ENCODE results near the gene CUL5. TPM values are rescaled to one million over a fixed set of nuclear protein-coding genes. Genes with fewer than 3 reads are reported as not detected.
"Not testable (repeated sequence)": the region's sequence is repeated elsewhere in the genome, so short reads cannot be mapped to it uniquely, and the experiment has no call there.

Gene CUL5
- total RNA-seq, 1 donor from 2014 or later: 51.7 TPM

DNA sequence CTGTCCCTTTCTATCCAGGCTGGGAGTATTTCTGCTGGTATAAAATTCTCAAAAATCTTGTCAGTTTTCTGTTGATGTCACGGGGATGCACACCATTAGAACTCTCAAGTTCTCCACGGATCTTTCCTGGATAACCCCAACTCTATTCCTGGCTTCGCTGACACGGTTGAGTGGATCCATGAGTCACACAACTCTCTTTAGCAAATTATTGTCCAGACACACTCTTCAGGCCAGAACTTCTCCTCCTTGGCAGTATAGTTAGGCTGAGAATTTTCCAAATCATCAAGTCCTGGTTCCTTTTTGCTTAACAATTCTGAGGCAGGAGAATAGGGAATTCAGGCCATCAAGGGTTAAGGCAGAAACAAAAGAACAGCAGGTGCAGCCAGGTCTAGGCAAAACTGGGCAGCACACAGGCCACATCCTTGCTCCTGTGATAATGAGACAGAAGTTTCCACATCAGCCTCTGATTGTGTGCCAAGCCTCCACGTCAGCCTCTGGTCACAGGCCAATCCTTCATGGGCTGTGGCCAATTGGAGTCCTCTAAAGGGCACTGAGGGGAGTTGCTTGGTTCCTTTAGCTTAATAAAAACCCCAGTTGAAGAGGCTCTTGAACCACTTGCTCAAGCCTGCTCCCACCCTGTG is 106.9 kb downstream of the CUL5 start:
- peak in 1 of 2 experiments; percentile 43 for DNase-seq (ENCODE audit: low spot score in 2 of 2, unreplicated experiment in 2 of 2)
- Mint-ChIP-seq H3K36me3 (peaks cover 9% of the 10 kb centered on the region), H3K9me3 (no peaks in the 10 kb centered on the region), H3K4me3 (no peak overlapping the region), H3K27me3 (ENCODE audit: low read depth) (no peaks in the 10 kb centered on the region), H3K4me1 (no peaks in the 10 kb centered on the region), H3K27ac (no peak overlapping the region)
- TF ChIP-seq, protein P1, sequence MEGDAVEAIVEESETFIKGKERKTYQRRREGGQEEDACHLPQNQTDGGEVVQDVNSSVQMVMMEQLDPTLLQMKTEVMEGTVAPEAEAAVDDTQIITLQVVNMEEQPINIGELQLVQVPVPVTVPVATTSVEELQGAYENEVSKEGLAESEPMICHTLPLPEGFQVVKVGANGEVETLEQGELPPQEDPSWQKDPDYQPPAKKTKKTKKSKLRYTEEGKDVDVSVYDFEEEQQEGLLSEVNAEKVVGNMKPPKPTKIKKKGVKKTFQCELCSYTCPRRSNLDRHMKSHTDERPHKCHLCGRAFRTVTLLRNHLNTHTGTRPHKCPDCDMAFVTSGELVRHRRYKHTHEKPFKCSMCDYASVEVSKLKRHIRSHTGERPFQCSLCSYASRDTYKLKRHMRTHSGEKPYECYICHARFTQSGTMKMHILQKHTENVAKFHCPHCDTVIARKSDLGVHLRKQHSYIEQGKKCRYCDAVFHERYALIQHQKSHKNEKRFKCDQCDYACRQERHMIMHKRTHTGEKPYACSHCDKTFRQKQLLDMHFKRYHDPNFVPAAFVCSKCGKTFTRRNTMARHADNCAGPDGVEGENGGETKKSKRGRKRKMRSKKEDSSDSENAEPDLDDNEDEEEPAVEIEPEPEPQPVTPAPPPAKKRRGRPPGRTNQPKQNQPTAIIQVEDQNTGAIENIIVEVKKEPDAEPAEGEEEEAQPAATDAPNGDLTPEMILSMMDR (IDR thresholded peaks at IDR 0.05; ENCODE audit: unreplicated experiment): no peak

- no peaks in the 10 kb centered on the region for H3K9me3 Mint-ChIP-seq
- H3K36me3 Mint-ChIP-seq: no peaks in the 10 kb centered on the region
- DNase-seq (ENCODE audit: low spot score in 2 of 2, unreplicated experiment in 2 of 2): no peak
- no peak overlapping the region for H3K4me3 Mint-ChIP-seq
- no peak overlapping the region for H3K27ac Mint-ChIP-seq
- TF ChIP-seq, protein P1 (IDR thresholded peaks at IDR 0.05; ENCODE audit: unreplicated experiment): no peak
- H3K4me1 Mint-ChIP-seq: peaks cover 11% of the 10 kb centered on the region
- H3K27me3 Mint-ChIP-seq (ENCODE audit: low read depth): no peaks in the 10 kb centered on the region
Observed at GRCh38 chr11:108117746-108118371, 109.2 kb downstream of the CUL5 start.

GRCh38 chr11:108120936-108121273 is 112.2 kb downstream of the CUL5 start:
- Mint-ChIP-seq H3K4me3 (peak overlapping the region; percentile 85), H3K4me1 (peaks cover 16% of the 10 kb centered on the region)
- not testable (repeated sequence) for H3K9me3 Mint-ChIP-seq; H3K36me3 Mint-ChIP-seq; H3K27ac Mint-ChIP-seq; H3K27me3 Mint-ChIP-seq (ENCODE audit: low read depth); DNase-seq (ENCODE audit: low spot score in 2 of 2, unreplicated experiment in 2 of 2)

- peak within 1 kb of the TSS; percentile 95 for H3K27ac Mint-ChIP-seq
- H3K9me3 Mint-ChIP-seq: peaks cover 3% of the 10 kb centered on the region
- TF ChIP-seq, protein P1 (IDR thresholded peaks at IDR 0.05; ENCODE audit: unreplicated experiment): peak; percentile 60
Observed at GRCh38 chr11:108121274-108122155, 112.8 kb downstream of the CUL5 start, which contains the start of gene ACAT1. Gene ACAT1 (plus strand): TSS chr11:108121567. CDS start chr11:108121607, 40 bp downstream.

GRCh38 chr11:108122166-108122628 is 113.5 kb downstream of the CUL5 start:
- peaks cover 3% of the 10 kb centered on the region for H3K9me3 Mint-ChIP-seq
- no peaks in the 10 kb centered on the region for H3K27me3 Mint-ChIP-seq (ENCODE audit: low read depth)
- TF ChIP-seq, protein P1 (IDR thresholded peaks at IDR 0.05; ENCODE audit: unreplicated experiment): no peak
- peak overlapping the region; percentile 95 for H3K27ac Mint-ChIP-seq
- no peak for DNase-seq (ENCODE audit: low spot score in 2 of 2, unreplicated experiment in 2 of 2)
- peaks cover 16% of the 10 kb centered on the region for H3K4me1 Mint-ChIP-seq
- H3K36me3 Mint-ChIP-seq: peaks cover 7% of the 10 kb centered on the region
- peak overlapping the region; percentile 85 for H3K4me3 Mint-ChIP-seq

More at GRCh38 chr11:108121274-108122155, 112.8 kb downstream of the CUL5 start, which contains the start of gene ACAT1:
- DNase-seq (ENCODE audit: low spot score in 2 of 2, unreplicated experiment in 2 of 2): peak; percentile 93 to 97
- peaks cover 6% of the 10 kb centered on the region for H3K36me3 Mint-ChIP-seq
- no peaks in the 10 kb centered on the region for H3K27me3 Mint-ChIP-seq (ENCODE audit: low read depth)
- peaks cover 16% of the 10 kb centered on the region for H3K4me1 Mint-ChIP-seq
- H3K4me3 Mint-ChIP-seq: peak within 1 kb of the TSS; percentile 85
